NCI-H187 treated with DMSO at 0.1 percent for 48 hours (cell line): ENCODE measurements around the gene ZNF500.

Source experiments
- DNase-seq: peaks from one replicate; lab custom pipeline; 2025; lab: John Stamatoyannopoulos, UW

The ZNF500 gene

DNA sequence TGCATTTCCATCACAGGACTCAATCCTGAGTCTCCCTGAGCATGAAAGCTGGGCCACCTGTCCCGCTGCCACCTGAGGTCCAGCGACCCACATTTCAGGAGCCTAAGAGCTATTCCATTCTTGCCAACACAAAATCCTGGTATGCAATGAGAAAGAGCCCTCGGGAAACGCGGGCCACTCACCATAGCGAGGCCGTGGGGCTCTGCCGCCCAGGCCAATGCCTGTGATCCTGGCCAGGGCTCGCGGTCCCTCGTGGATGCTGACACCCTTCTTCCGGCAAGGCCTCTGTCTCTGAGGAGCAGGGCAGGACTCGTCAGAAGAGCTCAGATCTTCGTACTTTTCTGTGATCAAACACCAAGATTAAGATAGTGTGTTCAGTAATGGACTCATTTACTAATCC, 62.0 kb downstream of the ZNF500 start:
- DNase-seq, result no peak

DNA sequence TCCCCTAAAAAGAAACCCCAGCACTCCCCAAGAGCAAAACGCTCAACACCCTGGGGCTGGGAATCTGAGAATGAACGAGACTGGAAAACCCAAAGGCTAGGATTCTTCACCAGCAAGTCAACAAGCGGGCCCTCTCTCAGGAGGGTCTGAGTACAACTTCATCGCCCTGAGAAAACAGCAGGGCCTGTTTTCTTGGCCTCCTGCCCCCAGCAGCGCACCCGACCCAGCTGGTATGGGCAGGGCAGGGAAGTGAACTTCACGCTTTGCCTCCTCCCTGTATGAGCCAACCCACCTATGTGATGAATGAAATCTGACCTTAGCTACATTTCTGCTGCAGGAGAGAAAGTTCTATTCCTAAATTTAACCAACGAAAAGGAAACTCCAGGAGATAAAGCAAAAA, 62.5 kb downstream of the ZNF500 start:
- DNase-seq, result no peak

DNA sequence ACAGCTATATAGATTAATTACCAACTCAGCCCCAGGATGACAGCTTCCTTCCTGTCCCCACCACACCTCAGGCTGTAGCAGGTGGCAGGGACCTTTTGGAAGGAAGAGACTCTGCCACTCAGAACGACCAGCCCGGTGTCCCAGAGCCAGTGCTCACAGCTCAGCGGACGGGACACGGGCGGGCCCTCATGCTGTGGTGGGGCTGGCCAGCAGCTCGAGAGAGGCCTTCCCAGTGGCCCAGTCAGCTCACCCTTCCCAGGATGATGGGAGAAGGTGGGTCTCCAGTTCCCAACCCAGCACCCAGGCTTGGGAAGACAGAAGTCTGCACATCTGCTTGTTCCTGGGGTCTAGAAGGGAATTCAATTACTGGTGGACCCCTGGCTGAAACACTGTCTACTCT, 63.1 kb downstream of the ZNF500 start:
- DNase-seq, result no peak

- DNase-seq, result no peak
Observed at GRCh38 chr16:4702466-4702808, 64.5 kb downstream of the ZNF500 start.

- no peak for DNase-seq
Observed at GRCh38 chr16:4701791-4702465, 65.0 kb downstream of the ZNF500 start.

DNA sequence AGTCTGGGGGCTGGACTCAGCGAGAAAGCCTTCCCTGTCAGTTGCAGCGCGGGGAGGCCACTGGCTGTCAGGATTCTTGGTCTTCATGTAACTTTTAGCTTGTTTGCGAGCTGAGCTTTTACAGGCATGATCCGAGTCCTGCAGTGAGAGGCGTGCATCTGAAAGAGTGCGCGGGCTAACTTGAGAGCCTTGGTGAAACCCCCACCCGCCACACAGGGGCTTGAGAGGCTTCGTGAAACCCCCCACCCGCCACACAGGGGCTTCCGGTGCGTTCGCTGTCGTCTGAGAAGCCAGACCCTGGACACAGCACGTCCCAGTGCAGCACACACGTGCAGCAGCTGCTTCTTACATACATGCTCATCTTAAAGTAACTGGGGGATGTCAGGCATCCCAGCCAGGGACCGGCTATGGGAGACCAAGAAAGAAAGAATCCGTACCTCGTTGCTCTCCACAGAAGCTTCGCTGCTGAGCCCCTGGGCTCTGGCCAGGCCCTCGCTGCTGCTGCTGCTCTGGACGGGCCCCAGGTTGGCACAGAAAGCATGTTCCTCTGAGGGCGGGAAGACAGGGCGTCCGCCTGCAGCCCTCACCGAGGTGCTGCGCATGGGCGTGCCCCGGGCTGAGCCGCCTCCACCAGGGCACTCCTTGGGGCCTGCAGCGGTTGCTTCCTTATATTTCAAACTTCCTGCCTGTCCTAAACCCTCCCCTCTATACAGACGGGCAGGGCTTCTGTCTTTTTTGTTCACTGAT, 65.8 kb downstream of the ZNF500 start:
- no peak for DNase-seq

- DNase-seq, result no peak
Observed at GRCh38 chr16:4700380-4700996, 66.5 kb downstream of the ZNF500 start.

GRCh38 chr16:4699046-4699556, 67.9 kb downstream of the ZNF500 start:
- no peak for DNase-seq

GRCh38 chr16:4698321-4699045, 68.5 kb downstream of the ZNF500 start:
- DNase-seq, result no peak
